H9 (cell line): ENCODE results near the gene SLC26A9. TPM values are rescaled to one million over a fixed set of nuclear protein-coding genes. Genes with fewer than 3 reads are reported as not detected.
A peak's percentile ranks its signal among the peaks of the same experiment; 100 is the strongest.

Experiments used
- DNase-seq: peaks from one replicate; pipeline ENCODE4 v3.0.0-alpha.2; 2017
- H2AFZ ChIP-seq: one replicate; pipeline ENCODE4 v1.6.1; 2013; ENCODE audit warnings: mild to moderate bottlenecking, low read length, control low read depth, moderate library complexity
- H2AK5ac ChIP-seq: 2 replicates; pipeline ENCODE4 v1.6.1; 2013; ENCODE audit warnings: low read length, control low read depth, mixed read lengths; ENCODE audit not compliant: insufficient read length
- H2BK120ac ChIP-seq: one replicate; pipeline ENCODE4 v1.6.1; 2013; ENCODE audit warnings: low read depth, mild to moderate bottlenecking, low read length, control low read depth, inconsistent platforms; ENCODE audit not compliant: poor library complexity, severe bottlenecking
- H2BK12ac ChIP-seq: 2 replicates; pipeline ENCODE4 v1.6.1; 2013; ENCODE audit warnings: low read length, control low read depth, mixed read lengths, low read depth; ENCODE audit not compliant: insufficient read length
- H2BK15ac ChIP-seq: 2 replicates; pipeline ENCODE4 v1.6.1; 2013; ENCODE audit warnings: low read depth, low read length, control low read depth
- H2BK20ac ChIP-seq: one replicate; pipeline ENCODE4 v1.6.1; 2013; ENCODE audit warnings: low read depth, mild to moderate bottlenecking, low read length, control low read depth, inconsistent platforms; ENCODE audit not compliant: poor library complexity, severe bottlenecking
- H2BK5ac ChIP-seq: 2 replicates; pipeline ENCODE4 v1.6.1; 2013; ENCODE audit warnings: low read length, control low read depth, mixed read lengths; ENCODE audit not compliant: insufficient read length
- H3K14ac ChIP-seq: 2 replicates; pipeline ENCODE4 v1.6.1; 2013; ENCODE audit warnings: low read length, control low read depth; ENCODE audit not compliant: insufficient read depth
- H3K18ac ChIP-seq: 2 replicates; pipeline ENCODE4 v1.6.1; 2013; ENCODE audit warnings: low read depth, mild to moderate bottlenecking, mixed read lengths, low read length, control low read depth; ENCODE audit not compliant: insufficient read length
- H3K23ac ChIP-seq: 2 replicates; pipeline ENCODE4 v1.6.1; 2013; ENCODE audit warnings: low read length, control low read depth, mixed read lengths, low read depth; ENCODE audit not compliant: insufficient read length
- H3K23me2 ChIP-seq: 2 replicates; pipeline ENCODE4 v1.6.1; 2013; ENCODE audit warnings: low read depth, mild to moderate bottlenecking, mixed read lengths, low read length, control low read depth; ENCODE audit not compliant: insufficient read length, poor library complexity, severe bottlenecking
- H3K27ac ChIP-seq: 2 replicates; pipeline ENCODE4 v1.5.1; 2013; ENCODE audit warnings: low read length, control low read depth, mixed read lengths, low read depth; ENCODE audit not compliant: insufficient read length
- H3K27me3 ChIP-seq: 2 replicates; pipeline ENCODE4 v1.6.1; 2013; ENCODE audit warnings: low read length, control low read depth, inconsistent platforms; ENCODE audit not compliant: insufficient read depth
- H3K4ac ChIP-seq: 2 replicates; pipeline ENCODE4 v1.6.1; 2013; ENCODE audit warnings: low read depth, mild to moderate bottlenecking, control low read depth, inconsistent platforms, low read length, moderate library complexity
- H3K4me1 ChIP-seq: 2 replicates; pipeline ENCODE4 v1.6.1; 2013; ENCODE audit warnings: low read length, control low read depth, inconsistent platforms; ENCODE audit not compliant: insufficient read depth
- H3K4me2 ChIP-seq: 2 replicates; pipeline ENCODE4 v1.6.1; 2013; ENCODE audit warnings: low read length, control low read depth, mixed read lengths; ENCODE audit not compliant: insufficient read length, insufficient read depth
- H3K56ac ChIP-seq: 2 replicates; pipeline ENCODE4 v1.6.1; 2013; ENCODE audit warnings: low read depth, mild to moderate bottlenecking, mixed read lengths, low read length, control low read depth; ENCODE audit not compliant: insufficient read length
- H3K79me1 ChIP-seq: 2 replicates; pipeline ENCODE4 v1.6.1; 2013; ENCODE audit warnings: low read depth, mild to moderate bottlenecking, moderate library complexity, low read length, control low read depth, inconsistent platforms; ENCODE audit not compliant: insufficient read depth, poor library complexity, severe bottlenecking
- H3K79me2 ChIP-seq: 2 replicates; pipeline ENCODE4 v1.6.1; 2013; ENCODE audit warnings: low read length, control low read depth, inconsistent platforms; ENCODE audit not compliant: insufficient read depth
- H3K9ac ChIP-seq: 2 replicates; pipeline ENCODE4 v1.6.1; 2013; ENCODE audit warnings: low read length, control low read depth, mixed read lengths; ENCODE audit not compliant: insufficient read length; ENCODE audit errors: extremely low read depth
- H3K9me3 ChIP-seq: one replicate; pipeline ENCODE4 v1.6.1; 2013; ENCODE audit warnings: low read depth, low read length, inconsistent platforms; ENCODE audit not compliant: control insufficient read depth
- H3T11ph ChIP-seq: one replicate; pipeline ENCODE4 v1.6.1; 2013; ENCODE audit warnings: mild to moderate bottlenecking, low read length, control low read depth, inconsistent platforms
- H4K20me1 ChIP-seq: one replicate; pipeline ENCODE4 v1.6.1; 2013; ENCODE audit not compliant: control insufficient read depth, insufficient read length, insufficient read depth
- H4K5ac ChIP-seq: 2 replicates; pipeline ENCODE4 v1.6.1; 2013; ENCODE audit warnings: low read depth, mild to moderate bottlenecking, mixed read lengths, low read length, control low read depth; ENCODE audit not compliant: insufficient read length
- H4K8ac ChIP-seq: replicated peaks from 2 replicates; pipeline ENCODE4 v1.6.1; 2013; ENCODE audit warnings: low read length, control low read depth, mixed read lengths, low read depth; ENCODE audit not compliant: insufficient read length
- H4K91ac ChIP-seq: 2 replicates; pipeline ENCODE4 v1.6.1; 2013; ENCODE audit warnings: low read depth, mild to moderate bottlenecking, moderate library complexity, mixed read lengths, low read length, control low read depth; ENCODE audit not compliant: insufficient read length
- H3K27ac Mint-ChIP-seq, 3 experiments: 2 replicates in 2 of 3; 3 replicates in 1 of 3; pipeline ENCODE4 v1.8.0; 2020 to 2021; ENCODE audit warnings: mixed read lengths in 3 of 3, mild to moderate bottlenecking in 1 of 3, moderate library complexity in 1 of 3
- H3K27me3 Mint-ChIP-seq: 2 replicates; pipeline ENCODE4 v1.8.0; 2021; ENCODE audit warnings: low read depth, mild to moderate bottlenecking, moderate library complexity, mixed read lengths
- H3K36me3 Mint-ChIP-seq, 3 experiments: 2 replicates in 2 of 3; 3 replicates in 1 of 3; pipeline ENCODE4 v1.8.0; 2020 to 2021; ENCODE audit warnings: low read depth in 3 of 3, mixed read lengths in 3 of 3; ENCODE audit not compliant: insufficient read depth in 1 of 3
- H3K4me1 Mint-ChIP-seq, 2 experiments: 2 replicates each; pipeline ENCODE4 v1.8.0; 2020; ENCODE audit warnings: mixed read lengths in 2 of 2
- H3K4me3 Mint-ChIP-seq, 2 experiments: 2 replicates in 1 of 2; 3 replicates in 1 of 2; pipeline ENCODE4 v1.8.0; 2020 to 2021; ENCODE audit warnings: mild to moderate bottlenecking in 2 of 2, mixed read lengths in 2 of 2, moderate library complexity in 1 of 2
- H3K9me3 Mint-ChIP-seq, 2 experiments: 2 replicates in 1 of 2; 3 replicates in 1 of 2; pipeline ENCODE4 v1.8.0; 2020; ENCODE audit warnings: mild to moderate bottlenecking in 2 of 2, mixed read lengths in 2 of 2, moderate library complexity in 1 of 2
- WGBS: extraction: QIAGEN DNeasy Blood & Tissue Kit; methylation state at CpG from one replicate; pipeline ENCODE4 v1.1.7; 2013; ENCODE audit warnings: missing lambda C conversion rate, low lambda C conversion rate, mixed read lengths; ENCODE audit not compliant: insufficient read length; ENCODE audit errors: extremely low coverage; 5-methylcytosine and 5-hydroxymethylcytosine counted together
- total RNA-seq: library from RNA; stranded (reverse); gene quantifications from 2 replicates; pipeline ENCODE4 v1.2.1, GENCODE V29; 2021
- TF ChIP-seq, protein P1 (sequence below): fragments of 200-600 bp; sonication (generic); conservative IDR thresholded peaks from 3 replicates; pipeline ENCODE4 v1.8.0; 2021; ENCODE audit warnings: antibody characterized with exemption, mild to moderate bottlenecking

Gene SLC26A9
- total RNA-seq, 1 experiment from 2014 or later = not detected

DNA sequence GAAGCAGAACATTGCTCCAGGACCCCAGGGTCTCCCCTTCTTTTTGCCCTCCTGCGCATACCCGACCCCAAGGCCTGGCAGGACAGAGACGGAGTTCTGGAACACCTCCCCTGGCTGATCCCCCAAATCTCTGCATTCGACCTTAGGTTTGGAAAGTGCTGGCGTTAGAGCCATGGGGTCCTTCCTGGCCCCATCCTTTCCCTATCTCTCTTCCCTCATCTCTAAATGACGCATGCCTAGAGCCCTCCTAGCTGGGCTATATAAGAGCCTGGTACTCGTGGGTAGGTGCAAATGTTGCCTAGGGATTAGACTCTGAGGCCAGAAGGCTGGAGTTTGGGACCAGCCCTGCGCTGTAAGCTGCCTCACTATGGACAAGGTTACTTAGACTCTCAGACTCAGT is 16.6 kb downstream of the SLC26A9 start:
- Histone ChIP-seq H4K20me1 (no peaks in the 10 kb centered on the region), H2BK5ac (no peak overlapping the region), H3T11ph (no peak overlapping the region), H3K4ac (no peak overlapping the region), H2BK15ac (no peak overlapping the region), H2BK120ac (no peak overlapping the region), H3K9ac (no peak overlapping the region), H3K18ac (no peak overlapping the region), H3K23ac (no peak overlapping the region), H2AFZ (no peak overlapping the region), H3K4me2 (no peak overlapping the region), H3K14ac (no peak overlapping the region), H2BK12ac (no peak overlapping the region), H4K91ac (no peak overlapping the region), H3K9me3 (no peaks in the 10 kb centered on the region), H3K23me2 (no peaks in the 10 kb centered on the region), H2BK20ac (no peak overlapping the region), H4K5ac (no peak overlapping the region), H4K8ac (no peak overlapping the region), H3K4me1 (no peaks in the 10 kb centered on the region), H3K27me3 (no peaks in the 10 kb centered on the region), H3K27ac (no peak overlapping the region), H3K79me1 (no peaks in the 10 kb centered on the region), H2AK5ac (no peak overlapping the region), H3K79me2 (no peaks in the 10 kb centered on the region), H3K56ac (no peak overlapping the region)
- no peak for DNase-seq
- H3K36me3 Mint-ChIP-seq = no peaks in the 10 kb centered on the region
- H3K4me1 Mint-ChIP-seq = peaks cover 14 to 16% of the 10 kb centered on the region in 2 experiments
- WGBS = no CpG with 5 or more reads among the region's 8 CpGs
- peak overlapping the region in 1 of 3 experiments; percentile 27; a peak in 1 of 7 replicates for H3K27ac Mint-ChIP-seq
- no peaks in the 10 kb centered on the region; the same call in 1 of the 2 replicates for H3K27me3 Mint-ChIP-seq
- H3K4me3 Mint-ChIP-seq = no peak overlapping the region
- TF ChIP-seq, protein P1, sequence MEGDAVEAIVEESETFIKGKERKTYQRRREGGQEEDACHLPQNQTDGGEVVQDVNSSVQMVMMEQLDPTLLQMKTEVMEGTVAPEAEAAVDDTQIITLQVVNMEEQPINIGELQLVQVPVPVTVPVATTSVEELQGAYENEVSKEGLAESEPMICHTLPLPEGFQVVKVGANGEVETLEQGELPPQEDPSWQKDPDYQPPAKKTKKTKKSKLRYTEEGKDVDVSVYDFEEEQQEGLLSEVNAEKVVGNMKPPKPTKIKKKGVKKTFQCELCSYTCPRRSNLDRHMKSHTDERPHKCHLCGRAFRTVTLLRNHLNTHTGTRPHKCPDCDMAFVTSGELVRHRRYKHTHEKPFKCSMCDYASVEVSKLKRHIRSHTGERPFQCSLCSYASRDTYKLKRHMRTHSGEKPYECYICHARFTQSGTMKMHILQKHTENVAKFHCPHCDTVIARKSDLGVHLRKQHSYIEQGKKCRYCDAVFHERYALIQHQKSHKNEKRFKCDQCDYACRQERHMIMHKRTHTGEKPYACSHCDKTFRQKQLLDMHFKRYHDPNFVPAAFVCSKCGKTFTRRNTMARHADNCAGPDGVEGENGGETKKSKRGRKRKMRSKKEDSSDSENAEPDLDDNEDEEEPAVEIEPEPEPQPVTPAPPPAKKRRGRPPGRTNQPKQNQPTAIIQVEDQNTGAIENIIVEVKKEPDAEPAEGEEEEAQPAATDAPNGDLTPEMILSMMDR = no peak
- no peaks in the 10 kb centered on the region for H3K9me3 Mint-ChIP-seq
